ENCODE data around the gene GRIK3.

Gene GRIK3

GRCh38 chr1:36894824-36895223 is 139.5 kb downstream of the GRIK3 start:
- TF ChIP-seq CTCF (conservative IDR thresholded peaks at IDR 0.05; ENCODE audit: low read depth), result no peak
- POLR2A ChIA-PET (ENCODE audit: low non-redundant PET), result no interaction called here
- CTCF ChIA-PET, result no interaction called here
- no peak overlapping the region for H3K27ac ChIP-seq
- DNase-seq (ENCODE audit: low spot score), result no peak

GRCh38 chr1:36890776-36891175 is 143.5 kb downstream of the GRIK3 start:
- no peak for DNase-seq (ENCODE audit: low spot score)
- no peak for TF ChIP-seq CTCF (conservative IDR thresholded peaks at IDR 0.05; ENCODE audit: low read depth)
- ChIA-PET POLR2A (ENCODE audit: low non-redundant PET) (interaction anchor here (0.6 kb wide), 1 partner anchor 22 kb away, joined by 7 read pairs; no protein-coding TSS in a partner anchor), CTCF (interaction anchor here (0.6 kb wide), 1 partner anchor 22 kb away, joined by 3 read pairs; no protein-coding TSS in a partner anchor)
- H3K27ac ChIP-seq, result no peak overlapping the region

- no peak for DNase-seq (ENCODE audit: low spot score)
- CTCF ChIA-PET, result no interaction called here
- no peak for TF ChIP-seq CTCF (conservative IDR thresholded peaks at IDR 0.05; ENCODE audit: low read depth)
- POLR2A ChIA-PET (ENCODE audit: low non-redundant PET), result no interaction called here
- no peak overlapping the region for H3K27ac ChIP-seq
These were observed 144.7 kb downstream of the GRIK3 start for GRCh38 chr1:36889478-36890226.

- ChIA-PET CTCF (no interaction called here), POLR2A (ENCODE audit: low non-redundant PET) (no interaction called here)
- DNase-seq (ENCODE audit: low spot score), result no peak
- no peak for TF ChIP-seq CTCF (conservative IDR thresholded peaks at IDR 0.05; ENCODE audit: low read depth)
- H3K27ac ChIP-seq, result no peak overlapping the region
These were observed 145.4 kb downstream of the GRIK3 start for GRCh38 chr1:36888811-36889477.

- no peak for DNase-seq (ENCODE audit: low spot score)
- CTCF ChIA-PET, result no interaction called here
- POLR2A ChIA-PET (ENCODE audit: low non-redundant PET), result no interaction called here
- no peak overlapping the region for H3K27ac ChIP-seq
- no peak for TF ChIP-seq CTCF (conservative IDR thresholded peaks at IDR 0.05; ENCODE audit: low read depth)
These were observed 148.6 kb downstream of the GRIK3 start for GRCh38 chr1:36885540-36886357.

GRCh38 chr1:36884801-36885200 is 149.5 kb downstream of the GRIK3 start:
- no peak for DNase-seq (ENCODE audit: low spot score)
- no peak overlapping the region for H3K27ac ChIP-seq
- no peak for TF ChIP-seq CTCF (conservative IDR thresholded peaks at IDR 0.05; ENCODE audit: low read depth)
- ChIA-PET POLR2A (ENCODE audit: low non-redundant PET) (no interaction called here), CTCF (no interaction called here)
